Measurements from ENCODE around the gene GYG2.
"Not testable (repeated sequence)": the region's sequence is repeated elsewhere in the genome, so short reads cannot be mapped to it uniquely, and the experiment has no call there.

Gene GYG2

GRCh38 chrX:2874222-2875135 lies 45.7 kb downstream of the GYG2 start:
- DNase-seq = no peak

DNA sequence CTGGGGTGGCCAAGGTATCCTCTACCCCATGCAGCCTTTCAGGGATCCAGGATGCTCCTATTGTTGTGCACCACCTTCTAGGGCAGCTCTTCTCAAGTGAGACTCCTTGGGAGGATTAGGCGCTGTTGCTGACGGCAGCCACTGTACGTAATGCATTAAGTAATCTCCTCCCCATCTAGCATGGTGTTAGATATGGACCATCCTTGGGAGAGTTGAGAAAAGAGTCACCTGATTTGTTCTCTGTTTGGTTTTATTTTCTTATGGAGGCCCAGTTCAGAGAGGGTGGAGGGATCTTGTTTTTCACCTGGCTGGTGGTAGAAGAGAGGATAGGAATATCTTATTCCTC lies 46.4 kb downstream of the GYG2 start:
- DNase-seq = no peak

GRCh38 chrX:2875798-2876399 lies 47.2 kb downstream of the GYG2 start:
- DNase-seq = peak; percentile 27 to 33 (median 33)

- no peak for DNase-seq
Measured at GRCh38 chrX:2878563-2878962, 49.8 kb downstream of the GYG2 start.

DNA sequence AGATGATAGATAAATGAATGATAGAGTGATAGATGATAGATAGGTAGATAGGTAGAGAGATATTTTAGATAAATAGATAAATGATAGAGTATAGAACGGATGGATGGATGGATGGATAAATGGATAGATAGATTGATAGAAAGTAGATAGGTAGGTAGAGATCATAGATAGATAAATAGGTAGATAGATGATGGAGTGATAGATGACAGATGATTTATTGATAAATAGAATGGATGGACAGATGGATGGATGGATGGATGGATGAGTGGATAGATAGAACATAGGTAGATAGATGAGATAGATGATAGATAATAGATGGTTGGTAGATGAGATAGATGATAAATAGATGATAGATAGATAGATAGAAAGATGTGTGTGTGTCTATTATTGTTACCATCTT lies 50.9 kb downstream of the GYG2 start:
- no peak for DNase-seq

- no peak for DNase-seq
Measured at GRCh38 chrX:2883770-2884169, 55.0 kb downstream of the GYG2 start.

- DNase-seq = no peak
Measured at GRCh38 chrX:2888309-2888708, 59.6 kb downstream of the GYG2 start.

- DNase-seq = no peak
Measured at GRCh38 chrX:2889045-2889605, 60.4 kb downstream of the GYG2 start.

GRCh38 chrX:2889706-2890490 lies 61.2 kb downstream of the GYG2 start:
- not testable (repeated sequence) for DNase-seq

GRCh38 chrX:2890536-2891460 lies 62.1 kb downstream of the GYG2 start:
- DNase-seq = not testable (repeated sequence)

- no peak for DNase-seq
Measured at GRCh38 chrX:2892816-2893215, 64.1 kb downstream of the GYG2 start.

DNA sequence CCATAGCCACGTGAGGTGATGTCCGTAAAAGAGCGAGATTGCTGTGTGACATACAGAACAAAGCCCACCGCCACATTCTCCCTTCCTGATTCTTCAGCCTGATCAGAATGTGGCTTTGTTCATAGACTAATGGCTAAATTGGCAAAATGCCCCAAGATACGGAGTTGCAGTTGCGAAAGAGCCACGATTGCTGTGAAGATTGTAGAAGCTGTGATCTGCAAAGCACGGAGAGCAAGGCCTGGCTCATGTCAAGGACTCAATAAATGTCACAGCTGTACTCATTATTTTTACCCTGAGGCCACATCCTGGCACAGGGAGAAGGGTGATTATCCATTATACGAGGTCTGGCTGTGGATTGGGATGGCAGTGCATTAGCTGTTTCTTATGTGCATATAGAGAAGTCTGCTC lies 66.2 kb downstream of the GYG2 start:
- DNase-seq = peak in 2 of 3 donors; percentile 14 to 18

GRCh38 chrX:2897311-2897689 lies 68.6 kb downstream of the GYG2 start:
- DNase-seq = no peak

DNA sequence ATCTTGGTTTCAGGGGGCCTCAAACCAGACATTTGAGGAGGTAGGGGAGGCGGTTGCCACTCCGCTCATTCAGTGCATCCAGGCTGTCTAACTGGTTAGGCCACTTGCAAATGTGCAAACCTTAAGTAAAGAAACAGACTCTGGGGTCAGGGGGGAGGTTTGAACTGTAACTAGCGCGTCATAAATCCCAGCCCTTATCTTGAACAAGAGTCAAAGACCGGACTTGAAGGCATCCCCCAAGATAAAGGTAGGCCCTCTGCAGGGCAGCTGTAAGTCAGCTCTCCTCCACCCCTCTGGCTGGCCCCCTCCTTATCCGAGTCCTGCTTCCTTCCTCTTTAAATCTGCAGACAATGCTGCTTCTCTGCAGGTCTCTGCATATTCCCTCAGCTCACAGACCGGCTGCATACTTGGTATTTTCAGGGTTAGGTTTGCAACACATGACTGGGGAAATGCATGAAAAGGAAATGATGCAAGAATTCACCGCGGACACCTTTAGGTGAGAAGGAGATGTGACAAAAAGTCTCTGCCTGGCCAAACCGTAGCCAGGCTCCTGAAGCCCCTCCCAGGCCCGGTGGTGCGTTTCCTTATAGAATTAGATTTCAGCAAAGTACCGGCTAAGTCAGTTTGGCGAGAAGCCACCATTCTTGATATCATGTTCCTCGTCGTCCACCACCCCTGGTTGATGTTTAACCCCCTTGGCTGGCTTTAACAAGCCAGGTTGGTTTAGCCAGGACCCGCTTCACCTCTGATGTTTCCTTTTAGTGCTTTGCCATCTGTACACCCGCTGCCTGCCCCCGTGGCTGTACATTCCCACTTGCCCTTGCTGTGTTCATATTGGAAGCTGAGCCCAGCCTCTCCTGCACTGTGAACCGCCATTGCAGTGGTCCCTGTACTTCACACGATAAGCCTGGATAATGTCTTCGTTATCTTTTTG lies 69.2 kb downstream of the GYG2 start:
- peak in 1 of 3 donors; percentile 12 for DNase-seq

DNA sequence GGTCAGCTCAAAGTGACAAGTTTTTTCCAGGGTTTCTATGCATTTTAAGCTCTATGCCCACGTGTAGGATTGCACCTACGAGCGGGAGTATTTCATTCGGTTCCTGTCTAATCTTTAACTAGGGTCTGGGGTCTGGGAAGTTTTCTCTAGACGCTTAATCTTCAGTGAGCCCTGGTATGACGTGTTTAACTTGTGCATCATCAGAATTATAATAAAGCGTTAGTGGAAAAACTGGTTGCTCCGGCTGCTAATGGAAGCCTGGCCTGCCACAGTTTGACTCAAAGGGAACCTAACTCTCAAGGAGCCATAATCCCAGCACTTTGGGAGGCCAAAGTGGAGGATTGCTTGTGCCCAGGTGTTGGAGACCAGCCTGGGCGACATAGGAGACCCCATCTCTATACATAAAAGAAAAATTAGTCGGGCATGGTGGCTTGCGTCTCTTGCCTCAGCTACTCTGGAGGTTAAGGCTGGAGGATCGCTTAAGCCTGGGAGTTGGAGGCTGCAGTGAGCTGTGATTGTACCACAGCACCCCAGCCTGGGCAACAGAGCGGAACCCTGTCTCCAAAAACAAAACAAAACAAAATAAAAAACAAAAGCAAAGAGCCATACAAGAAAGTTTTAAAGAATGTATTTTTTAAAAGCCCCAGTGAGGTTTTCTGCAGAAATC lies 70.2 kb downstream of the GYG2 start:
- no peak for DNase-seq

GRCh38 chrX:2901367-2902036 lies 72.8 kb downstream of the GYG2 start:
- DNase-seq = peak; percentile 24 to 47 (median 33)

DNA sequence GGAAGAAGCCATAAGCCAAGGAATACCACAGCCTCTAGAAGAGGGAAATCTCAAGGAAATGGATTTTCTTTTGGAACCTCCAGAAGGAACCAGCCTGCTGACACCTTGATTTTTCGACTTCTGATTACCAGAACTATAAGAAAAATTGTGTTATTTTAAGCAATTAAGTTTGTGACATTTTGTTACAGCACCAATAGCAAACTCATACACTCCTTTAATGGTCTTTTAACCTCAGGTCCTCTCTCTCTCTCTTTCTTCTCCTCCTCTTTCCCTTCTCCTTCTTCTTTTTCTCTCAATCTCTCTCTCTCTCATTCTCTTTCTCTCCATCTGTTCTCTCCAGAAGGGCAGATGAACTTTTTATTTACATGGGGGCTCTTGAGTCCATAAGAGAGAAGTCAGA lies 74.1 kb downstream of the GYG2 start:
- DNase-seq = no peak

- DNase-seq = no peak
Measured at GRCh38 chrX:2903366-2903765, 74.6 kb downstream of the GYG2 start.

GRCh38 chrX:2907295-2907694 lies 78.6 kb downstream of the GYG2 start:
- DNase-seq = no peak
